EH (cell line): Measurements from ENCODE around the gene ATP2A3.
A peak's percentile ranks its signal among the peaks of the same experiment; 100 is the strongest.

Experiments
- DNase-seq: peaks from one replicate; pipeline ENCODE4 v3.0.0-alpha.2; 2015; ENCODE audit warnings: low read depth

ATP2A3 gene

DNA sequence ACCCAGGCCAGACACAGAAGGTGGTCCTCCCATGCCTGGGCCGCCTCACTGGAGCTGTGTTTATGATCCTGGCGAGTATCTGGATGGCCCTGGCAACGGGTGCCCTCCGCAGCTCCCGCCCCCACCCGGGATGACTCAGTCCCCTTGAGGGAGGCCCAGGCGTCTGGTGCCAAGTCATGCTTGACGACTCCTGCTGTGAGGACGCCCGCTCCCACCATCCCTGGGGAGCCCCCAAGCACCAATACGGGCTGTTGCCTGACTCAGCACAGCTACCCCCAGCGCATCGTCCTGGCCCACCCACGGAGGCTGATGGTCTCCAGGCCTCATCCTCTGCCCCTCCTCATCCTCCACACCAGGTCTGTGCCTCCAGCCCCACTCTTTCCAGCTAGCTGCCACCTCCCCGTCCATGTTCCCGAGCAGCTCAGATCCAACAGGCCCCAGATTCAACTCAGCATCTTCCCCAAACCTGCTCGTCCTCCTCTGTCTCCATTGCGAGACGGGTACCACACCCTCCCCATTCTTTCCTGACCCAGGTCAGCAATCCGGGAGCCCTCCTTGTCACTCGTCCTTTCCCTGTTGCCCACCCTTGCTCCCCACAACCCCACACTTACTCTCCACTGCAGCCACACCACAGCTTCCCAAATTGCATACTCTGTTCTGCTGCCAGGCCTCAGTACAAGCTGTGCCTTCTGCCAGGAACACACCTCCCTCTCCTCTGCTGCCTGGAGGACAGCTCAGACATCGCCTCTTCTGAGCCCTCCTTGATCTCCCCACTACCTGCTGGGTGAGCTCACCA is 74.0 kb downstream of the ATP2A3 start:
- peak; percentile 94 for DNase-seq

DNA sequence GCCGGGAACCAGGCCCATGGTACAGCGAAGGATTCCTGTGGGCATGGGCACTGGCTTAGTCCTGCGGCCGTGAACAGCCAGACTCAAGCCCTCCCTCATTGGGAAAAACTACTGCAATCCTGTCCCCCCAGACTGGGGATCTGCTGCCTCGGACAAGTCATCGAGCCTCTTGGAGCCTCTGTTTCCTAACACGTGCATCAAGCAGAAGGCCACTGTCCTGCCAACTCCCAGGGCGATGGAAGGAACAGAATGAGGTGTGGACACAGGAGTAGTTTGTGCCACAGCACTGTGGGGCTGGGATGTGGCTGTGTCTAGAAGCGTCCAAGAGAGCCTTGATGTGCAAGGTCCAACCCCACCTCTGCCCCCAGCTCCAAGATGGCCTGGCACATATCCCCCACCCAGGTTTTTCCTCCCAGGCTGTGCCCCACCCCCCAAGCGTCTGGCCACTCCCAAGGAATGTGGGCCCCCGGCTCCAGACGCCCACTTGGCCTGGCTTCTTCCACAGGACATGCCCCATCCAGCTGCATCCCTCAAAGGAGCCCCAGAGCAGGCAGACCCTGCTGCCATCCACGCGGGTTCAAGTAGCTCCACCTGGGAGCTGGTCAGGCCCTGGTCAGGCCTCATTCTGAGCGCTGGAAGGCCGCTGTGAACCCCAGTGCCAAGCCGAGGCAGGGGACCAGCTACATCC is 74.8 kb downstream of the ATP2A3 start:
- DNase-seq, result no peak

DNA sequence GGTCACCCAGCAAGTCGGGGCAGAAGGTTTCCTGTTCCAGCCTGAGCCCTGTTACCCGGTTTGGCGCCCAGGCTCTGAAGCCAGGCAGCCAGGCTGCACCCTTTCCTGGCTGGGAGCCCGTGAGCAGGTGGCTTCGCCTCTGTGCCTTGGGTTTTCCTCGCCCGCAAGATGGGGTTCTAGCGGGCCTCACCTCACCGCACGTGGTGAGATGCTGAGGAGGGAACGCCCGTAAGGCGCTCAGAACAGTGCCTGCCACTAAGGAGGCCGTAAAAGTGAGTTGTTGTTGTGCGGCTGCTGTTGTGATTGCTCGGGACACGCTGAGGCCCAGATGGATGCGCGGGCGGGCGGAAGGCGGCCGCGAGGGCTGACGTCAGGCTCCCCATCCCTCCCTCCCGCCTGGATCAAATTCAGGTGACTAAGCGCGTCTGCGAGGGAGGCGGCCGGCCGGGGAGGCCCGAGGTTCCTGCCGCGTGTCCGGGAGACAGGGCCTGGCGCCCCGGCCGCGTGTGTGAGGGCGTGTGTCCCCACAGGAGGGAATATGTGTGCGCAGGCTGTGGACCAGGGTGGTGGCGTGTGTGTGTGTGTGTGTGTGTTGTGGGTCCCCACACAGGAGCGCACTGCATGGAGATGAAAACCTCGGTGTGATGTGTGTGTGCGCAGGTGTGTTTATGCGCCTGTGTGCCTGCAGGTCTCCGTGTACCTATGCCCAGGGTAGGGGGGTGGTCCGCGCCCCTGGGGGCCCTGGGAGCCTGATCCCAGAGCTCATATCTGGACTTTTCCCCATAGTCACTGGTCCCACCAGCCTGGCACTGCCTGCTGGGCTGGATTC is 75.7 kb downstream of the ATP2A3 start:
- DNase-seq, result peak; percentile 92

DNA sequence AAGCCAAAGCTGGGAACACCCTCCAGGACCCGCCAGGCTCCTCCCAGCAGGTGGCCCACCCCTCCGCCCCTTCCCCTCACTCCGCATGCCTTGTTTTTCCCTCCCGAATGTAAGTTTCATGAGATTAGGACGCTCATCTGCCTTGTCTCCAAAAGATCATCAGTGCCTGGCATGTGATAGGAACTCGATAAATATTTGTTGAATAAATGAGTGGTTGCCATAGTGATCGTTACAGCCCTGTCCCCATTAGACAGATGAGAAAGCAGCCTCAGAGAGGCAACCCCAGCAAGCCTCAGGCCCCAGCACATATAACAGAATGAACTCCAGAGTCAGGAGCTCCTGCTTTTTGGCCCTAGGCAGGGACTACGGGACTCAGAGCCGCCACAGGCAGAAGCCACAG is 76.4 kb downstream of the ATP2A3 start:
- no peak for DNase-seq

DNA sequence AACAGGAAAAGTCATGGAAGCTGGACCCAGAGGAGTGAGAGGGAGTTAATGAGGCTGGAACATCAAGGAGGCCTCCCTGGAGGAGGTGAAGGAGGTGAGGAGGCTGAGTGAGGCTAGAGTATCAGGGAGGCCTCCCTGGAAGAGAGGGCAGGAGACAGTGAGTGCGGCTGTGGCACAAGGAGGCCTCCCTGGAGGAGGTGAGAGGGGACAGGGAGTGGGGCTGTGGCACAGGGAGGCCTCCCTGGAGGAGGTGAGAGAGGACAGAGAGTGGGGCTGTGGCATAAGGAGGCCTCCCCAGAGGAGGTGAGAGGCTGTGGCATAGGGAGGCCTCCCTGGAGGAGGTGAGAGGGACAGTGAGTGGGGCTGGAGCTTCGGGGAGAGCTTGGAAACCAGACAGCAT is 76.8 kb downstream of the ATP2A3 start:
- no peak for DNase-seq

DNA sequence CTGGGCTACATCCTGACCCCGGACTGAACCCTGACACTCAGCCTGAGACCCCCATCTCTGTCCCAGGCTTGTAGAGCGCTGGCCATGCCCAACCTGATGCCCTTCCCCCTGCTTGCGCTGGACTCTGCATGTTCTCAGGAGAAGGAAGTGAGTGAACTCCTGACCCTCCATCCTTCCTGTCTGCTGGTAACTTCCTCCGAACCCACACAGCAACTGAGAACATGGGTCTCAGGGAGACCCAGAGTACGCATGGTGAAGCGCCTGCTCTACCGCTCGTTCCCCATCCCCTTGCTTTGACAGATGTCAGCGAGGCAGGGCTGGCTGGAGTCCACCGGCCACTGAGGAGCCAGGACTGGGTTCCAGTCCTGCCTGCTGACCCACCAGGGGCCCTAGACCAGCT is 77.5 kb downstream of the ATP2A3 start:
- DNase-seq, result no peak

DNA sequence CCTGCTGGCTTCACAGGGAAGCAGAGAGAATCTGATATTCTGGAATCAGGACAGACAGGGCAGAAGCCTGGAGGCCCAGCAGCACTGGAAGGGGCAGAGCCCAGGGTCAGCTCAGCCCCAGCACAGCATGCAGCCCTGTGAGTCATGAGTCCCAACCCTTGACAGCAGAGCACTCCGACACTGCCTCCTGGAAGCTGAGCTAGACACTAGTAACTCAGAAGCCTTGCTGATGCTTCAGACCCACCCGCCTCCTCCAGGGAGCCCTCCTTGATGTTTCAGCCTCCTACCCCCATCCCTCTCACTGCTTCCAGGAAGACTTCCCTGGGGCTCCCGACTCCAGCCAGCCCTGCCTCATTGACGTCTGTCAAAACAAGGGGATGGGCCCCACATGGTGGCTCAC is 78.3 kb downstream of the ATP2A3 start:
- DNase-seq, result peak; percentile 81

DNA sequence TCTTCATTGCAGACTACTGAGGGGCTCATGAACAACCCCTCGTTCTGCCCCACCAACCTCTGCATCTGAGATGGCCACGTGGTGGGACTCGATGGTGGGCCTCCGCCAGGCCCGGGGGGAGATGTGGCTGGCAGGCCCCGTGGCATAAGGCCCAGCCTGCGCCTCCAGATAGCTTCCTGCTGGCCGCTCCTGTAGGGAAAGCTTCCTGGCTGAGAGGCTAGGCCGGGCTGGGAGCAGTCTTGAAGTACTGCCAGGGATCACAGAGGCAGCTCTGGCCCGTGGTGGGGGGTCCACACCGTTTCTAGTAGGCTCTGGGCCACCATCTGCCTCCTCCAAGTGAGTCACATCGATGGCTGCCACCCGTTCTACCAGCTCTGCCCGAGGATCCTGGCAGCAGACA is 79.0 kb downstream of the ATP2A3 start:
- no peak for DNase-seq

DNA sequence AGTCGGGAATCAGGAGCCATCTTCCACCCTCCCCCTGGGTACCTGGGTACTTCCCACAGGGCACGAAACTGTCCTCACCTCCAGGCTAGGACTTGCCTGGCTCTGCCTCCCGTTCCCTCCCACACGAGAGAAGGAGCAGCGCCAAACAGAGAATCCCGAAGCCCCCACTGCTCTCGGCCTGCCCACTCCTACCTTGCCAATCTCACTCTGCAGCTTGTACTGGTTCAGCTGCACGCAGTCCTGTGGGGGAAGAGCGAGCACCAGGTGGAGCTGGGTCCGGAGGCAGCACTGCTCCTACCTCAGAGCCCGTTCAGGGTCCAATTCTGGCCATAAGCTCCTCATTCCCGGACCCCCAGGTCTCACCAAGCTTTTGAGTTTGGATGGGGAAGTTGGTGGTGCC is 80.0 kb downstream of the ATP2A3 start:
- DNase-seq, result no peak

DNA sequence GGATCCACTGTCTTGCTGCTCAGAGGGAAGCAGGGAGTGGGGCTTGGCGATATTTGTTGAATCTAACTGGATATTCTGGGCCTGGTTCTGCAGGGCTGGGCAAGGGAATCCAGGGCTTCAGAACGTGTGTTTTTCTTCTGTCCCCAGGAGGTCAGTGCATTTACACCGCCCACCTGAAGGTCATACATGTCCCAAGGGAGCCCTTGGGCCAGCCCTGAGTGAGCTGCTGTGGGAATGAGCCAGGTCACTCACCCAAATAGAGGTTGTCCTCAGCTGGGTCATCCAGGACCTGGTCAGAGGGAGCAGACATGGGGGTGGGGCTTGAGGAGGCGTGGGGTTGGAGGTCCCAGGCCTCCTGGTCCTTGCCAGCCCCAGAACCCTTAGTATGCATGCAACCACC is 82.0 kb downstream of the ATP2A3 start:
- DNase-seq, result no peak

DNA sequence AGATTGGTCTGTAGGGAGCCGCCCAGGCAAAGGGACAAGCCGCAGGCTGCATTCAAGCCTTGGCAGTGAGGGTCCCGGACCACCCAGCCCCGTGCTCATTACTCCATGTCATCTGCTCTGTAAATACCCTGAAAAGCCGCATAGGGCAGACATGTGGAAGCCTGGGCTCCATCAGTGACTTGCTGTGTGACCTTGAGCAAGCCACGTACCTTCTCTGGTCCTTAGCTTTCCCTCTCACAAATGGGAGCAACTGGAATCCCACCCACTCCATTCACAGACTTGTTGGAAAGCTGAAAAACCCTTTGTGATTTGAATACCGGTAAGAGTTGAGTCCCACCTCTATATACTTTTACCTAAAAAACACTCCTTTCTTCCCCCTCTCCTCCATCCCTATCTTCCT is 83.3 kb downstream of the ATP2A3 start:
- no peak for DNase-seq

DNA sequence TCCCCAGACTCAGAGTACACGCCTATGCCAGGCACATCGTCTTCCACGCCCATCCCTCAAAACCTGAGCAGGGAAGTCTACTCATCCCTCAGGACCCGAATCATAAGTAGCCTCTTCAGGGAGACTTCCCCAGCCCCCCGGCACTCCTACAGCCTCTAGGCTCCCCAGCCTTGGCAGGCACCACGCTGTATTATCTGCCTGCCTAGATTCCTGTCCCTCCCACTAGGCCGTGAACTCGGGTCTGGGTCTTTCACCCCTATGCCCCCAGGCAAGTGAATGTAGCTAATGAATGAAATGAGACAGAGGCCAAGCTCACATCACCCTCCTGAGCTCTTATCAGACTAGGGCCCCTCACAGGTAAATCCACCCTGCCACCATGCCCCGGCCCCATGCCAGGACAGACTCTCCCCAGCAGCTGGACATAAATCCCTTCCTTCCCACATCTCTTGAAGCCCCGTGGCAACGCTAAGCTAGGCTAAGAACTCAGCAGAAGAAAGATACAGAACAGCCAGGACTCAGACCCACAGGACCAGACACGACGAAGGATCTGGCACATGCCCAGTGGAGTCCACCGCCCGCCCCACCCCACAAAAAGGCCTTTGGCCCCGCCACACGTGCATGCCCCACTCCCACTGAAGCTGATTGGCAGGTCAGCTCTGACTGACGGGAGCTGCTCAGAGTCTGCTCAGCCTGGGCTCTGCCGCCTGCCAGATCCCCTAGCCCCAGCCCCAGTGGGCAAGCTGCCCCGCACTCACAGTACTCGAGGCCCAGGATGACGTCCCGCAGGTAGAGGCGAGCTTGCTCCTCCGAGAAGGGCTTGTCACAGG is 84.4 kb downstream of the ATP2A3 start:
- no peak for DNase-seq

DNA sequence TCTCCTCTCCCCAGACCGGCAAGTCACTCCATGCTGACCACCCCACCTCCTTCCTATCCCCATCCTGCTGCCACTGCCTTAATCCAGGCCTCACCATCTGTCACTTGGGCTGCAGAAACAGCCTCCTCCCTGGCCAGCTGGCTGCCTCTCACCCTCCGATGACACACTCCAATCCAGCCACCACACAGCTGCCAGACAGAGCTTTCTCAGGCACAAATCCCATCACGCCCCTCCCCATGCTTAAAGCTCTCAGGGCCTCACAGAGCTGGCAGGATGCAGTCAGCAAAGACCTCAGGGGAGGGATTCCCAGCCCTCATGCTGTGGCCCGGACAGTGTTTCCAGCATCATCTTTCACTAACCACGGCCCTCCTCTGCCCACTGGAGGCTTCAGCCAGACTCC is 85.1 kb downstream of the ATP2A3 start:
- DNase-seq, result peak; percentile 80

DNA sequence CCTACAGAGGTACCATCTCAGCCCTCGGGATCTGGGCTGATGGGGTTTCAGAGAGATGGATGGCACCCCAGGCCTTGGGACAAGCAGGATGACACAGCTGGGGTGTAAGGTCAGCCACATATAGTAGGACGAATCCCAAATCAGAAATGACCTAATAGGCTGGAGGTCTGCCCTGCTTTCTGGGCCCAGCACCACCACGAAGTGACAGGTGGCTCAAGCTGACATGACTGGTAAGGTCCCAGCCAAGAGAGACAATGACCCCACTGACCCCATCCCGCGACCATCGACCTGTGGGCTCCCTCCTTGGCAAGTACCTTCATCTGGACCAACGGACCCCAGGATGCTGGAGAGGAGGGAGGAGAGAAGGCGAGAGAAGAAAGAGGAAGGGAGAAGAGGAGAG is 87.0 kb downstream of the ATP2A3 start:
- DNase-seq, result no peak

DNA sequence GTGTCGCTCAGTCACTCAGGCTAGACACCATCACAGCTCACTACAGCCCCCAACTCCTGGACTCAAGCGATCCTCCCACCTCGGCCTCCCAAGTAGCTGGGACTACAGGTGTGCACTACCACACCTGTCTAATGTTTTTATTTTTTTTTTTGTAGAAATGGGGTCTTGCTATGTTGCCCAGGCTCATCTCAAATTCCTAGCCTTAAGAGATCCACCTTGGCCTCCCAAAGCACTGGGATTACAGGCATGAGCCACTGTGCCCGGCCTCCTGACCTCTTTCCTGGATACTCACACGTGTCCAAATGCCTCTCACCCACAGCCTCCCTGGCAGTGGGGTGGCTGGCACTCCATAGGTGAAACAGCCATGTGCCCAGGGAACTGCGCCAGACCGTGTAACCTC is 88.9 kb downstream of the ATP2A3 start:
- no peak for DNase-seq
